ENCODE data around the gene TNFRSF11A.
A peak's percentile ranks its signal among the peaks of the same experiment; 100 is the strongest.

TNFRSF11A gene

DNA sequence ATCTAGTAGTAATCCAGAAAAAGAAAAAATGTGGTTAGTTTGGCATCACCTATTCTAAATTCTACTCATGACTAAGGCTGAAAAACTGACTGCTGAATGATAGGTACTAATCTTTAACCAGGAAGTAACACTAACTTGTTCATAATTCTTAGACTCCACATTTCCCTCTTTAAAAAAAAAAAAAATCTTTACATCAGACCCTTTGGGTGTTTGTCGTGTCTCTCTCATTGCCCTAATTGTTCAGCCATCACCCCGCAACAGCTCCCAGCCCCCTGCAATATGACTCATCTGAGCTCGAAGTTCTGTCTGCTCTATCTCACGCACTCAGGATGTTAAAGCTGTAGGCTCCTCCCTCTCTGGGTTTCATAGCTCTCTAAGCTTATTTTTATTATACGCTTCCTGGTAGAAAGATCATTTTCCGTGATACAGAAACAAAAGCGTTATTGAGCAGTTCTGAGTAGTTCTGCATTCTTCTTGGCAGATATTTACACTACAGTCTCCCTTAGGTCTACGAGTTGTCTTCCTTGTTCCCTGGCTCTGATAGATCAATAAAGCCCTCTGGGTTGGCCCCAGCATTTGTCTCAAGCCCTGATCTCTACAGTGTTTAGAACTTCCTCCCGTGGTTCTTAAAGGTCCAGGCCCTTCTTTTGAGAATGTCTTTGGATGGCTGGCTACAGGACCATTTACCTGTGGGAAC, 95.6 kb downstream of the TNFRSF11A start:
- DNase-seq, result no peak

- peak; percentile 88 for DNase-seq
These were observed 100.5 kb downstream of the TNFRSF11A start for GRCh38 chr18:62425465-62426190.

DNA sequence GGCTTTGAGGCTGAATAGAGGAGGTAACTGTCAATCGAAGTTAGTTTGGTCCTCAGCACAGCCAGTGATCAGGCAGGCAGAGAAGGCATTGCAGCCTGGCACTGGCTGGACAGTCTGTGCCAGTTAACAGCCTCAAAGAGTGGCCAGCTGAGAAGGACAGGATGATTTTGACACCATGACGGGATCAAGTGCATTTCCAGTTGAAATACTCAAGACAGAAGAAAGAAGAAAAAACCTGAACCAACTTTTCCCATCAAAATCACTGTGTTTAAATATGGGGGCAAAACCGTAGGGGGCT, 101.0 kb downstream of the TNFRSF11A start:
- no peak for DNase-seq

GRCh38 chr18:62432176-62432575, 107.1 kb downstream of the TNFRSF11A start:
- DNase-seq, result no peak

GRCh38 chr18:62434798-62435197, 109.7 kb downstream of the TNFRSF11A start:
- DNase-seq, result no peak

GRCh38 chr18:62435435-62436031, 110.4 kb downstream of the TNFRSF11A start:
- no peak for DNase-seq

DNA sequence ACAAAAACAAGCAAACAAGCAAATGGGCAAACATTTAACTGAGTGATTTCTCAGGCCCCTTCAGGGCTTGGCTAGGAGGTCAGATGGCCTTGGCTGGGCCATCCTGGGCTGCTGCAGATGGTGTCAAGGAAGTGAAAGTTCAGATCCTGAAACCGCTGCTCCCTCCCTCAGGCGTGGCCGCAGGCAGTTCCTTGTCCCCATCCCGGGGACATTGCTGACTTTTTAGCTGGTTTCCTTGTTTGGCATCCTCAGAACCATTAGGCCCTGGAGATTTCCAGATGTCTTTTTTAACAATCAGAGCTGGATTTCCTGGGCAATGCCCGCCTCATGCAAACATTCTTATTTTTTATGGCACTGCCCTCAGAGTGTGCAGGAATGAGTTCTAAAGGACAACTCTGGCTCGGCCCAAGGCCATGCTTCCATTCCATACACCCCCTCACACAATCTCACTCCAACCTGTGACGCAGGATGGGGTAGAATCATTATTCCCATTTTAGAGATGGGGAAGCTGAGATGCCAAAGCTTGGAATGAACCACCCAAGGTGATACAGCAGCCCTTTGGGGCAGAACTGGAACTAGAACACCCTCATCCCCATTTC, 111.6 kb downstream of the TNFRSF11A start:
- DNase-seq, result no peak

DNA sequence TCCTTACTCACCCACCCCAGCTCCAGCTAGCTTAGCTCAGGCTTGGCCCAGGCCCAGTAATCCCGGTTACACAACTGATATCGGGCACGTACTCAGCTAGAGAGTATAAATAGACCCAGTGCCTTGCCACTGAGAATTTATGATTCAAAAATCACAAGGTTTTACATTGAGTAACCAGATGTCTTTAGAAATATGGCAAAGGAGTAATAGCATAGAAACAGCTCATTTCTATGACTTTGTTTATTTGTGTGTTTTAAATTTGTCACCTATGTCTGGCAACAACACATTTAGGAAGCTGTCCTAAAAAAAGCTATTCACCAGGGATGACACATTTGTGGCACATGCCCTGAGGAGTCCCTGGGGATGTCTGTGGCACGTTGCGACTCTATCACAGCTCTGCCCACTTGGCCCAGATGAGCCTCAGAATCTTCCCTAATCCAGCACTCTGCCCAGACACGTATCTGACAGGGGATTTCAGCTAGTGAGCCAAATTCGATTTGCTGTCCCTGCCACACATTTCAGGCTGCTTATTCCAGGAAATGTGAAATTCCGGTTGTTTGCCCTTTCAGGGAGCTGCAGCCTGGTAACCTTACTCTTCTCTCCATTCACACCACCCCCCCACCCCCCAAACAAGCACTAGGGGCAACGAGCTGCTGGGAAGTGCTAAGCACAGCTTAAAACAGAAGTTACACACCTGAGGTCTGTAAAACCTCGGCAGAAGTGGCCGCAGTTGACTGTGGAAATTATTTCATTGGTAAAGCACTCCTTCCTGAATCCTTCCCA, 112.3 kb downstream of the TNFRSF11A start:
- no peak for DNase-seq

- no peak for DNase-seq
These were observed 112.9 kb downstream of the TNFRSF11A start for GRCh38 chr18:62438018-62438329.

- DNase-seq, result no peak
These were observed 113.3 kb downstream of the TNFRSF11A start for GRCh38 chr18:62438402-62438801.

DNA sequence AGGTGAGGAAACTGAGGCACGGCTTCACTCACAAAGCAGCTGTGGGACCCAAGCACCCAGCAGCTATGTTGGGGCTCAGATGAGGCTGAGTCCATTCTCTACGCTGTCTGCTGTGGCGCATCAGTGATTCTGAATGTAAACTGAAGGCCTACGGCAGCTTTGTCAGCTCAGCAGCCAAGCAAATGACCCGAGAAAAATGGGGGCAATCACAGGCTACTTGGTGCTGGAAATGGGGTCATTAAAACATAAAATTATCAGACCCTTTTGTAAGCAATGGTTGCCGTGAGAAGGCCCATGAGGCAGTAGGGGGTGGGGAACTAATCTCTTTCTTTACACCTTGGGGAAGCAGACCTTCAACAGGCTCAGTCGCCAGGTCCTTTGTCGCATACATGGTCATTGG, 113.8 kb downstream of the TNFRSF11A start:
- no peak for DNase-seq

Data from NCI-H1092 (cell line).